Gastroesophageal sphincter (tissue), 4 donors: ENCODE data around the gene SORBS1. TPM values are rescaled to one million over a fixed set of nuclear protein-coding genes. Genes with fewer than 3 reads are reported as not detected.
A peak's percentile ranks its signal among the peaks of the same experiment; 100 is the strongest.

Experiments
- ATAC-seq: fragments of 150-250 bp; one replicate; pipeline ENCODE4 v1.9.1; 2016; ENCODE audit warnings: mild to moderate bottlenecking, moderate library complexity
- H3K27ac ChIP-seq, 4 donors: fragments of 200-600 bp; sonication (generic) in 3 of 4; 1 replicate in 3 of 4; 2 replicates in 1 of 4; pipeline ENCODE4 v1.5.1; 2016 to 2019
- H3K27me3 ChIP-seq: fragments of 200-600 bp; sonication (generic); one replicate; pipeline ENCODE4 v1.5.1; 2019
- H3K36me3 ChIP-seq, 2 donors: fragments of 200-600 bp; sonication (generic); one replicate each; pipeline ENCODE4 v1.5.1; 2019; ENCODE audit warnings: control low read depth in 1 of 2
- H3K4me1 ChIP-seq, 3 donors: fragments of 200-600 bp; sonication (generic); 1 replicate in 2 of 3; 2 replicates in 1 of 3; pipeline ENCODE4 v1.5.1; 2016 to 2019; ENCODE audit warnings: control low read depth in 2 of 3
- H3K4me3 ChIP-seq, 2 donors: fragments of 200-600 bp; sonication (generic); one replicate each; pipeline ENCODE4 v1.5.1; 2019; ENCODE audit warnings: mild to moderate bottlenecking in 1 of 2, moderate library complexity in 1 of 2
- H3K9me3 ChIP-seq, 3 donors: fragments of 200-600 bp; sonication (generic); one replicate each; pipeline ENCODE4 v1.5.1; 2017 to 2019; ENCODE audit warnings: control low read depth in 2 of 3
- CTCF ChIP-seq, 4 experiments: fragments of 200-600 bp in 2 of 4; fragments of 450-650 bp in 2 of 4; sonication (generic) in 1 of 4; IDR thresholded peaks; one replicate each; pipeline ENCODE4 v1.5.1; 2017 to 2019; ENCODE audit warnings: antibody characterized with exemption in 4 of 4, mild to moderate bottlenecking in 2 of 4, moderate library complexity in 2 of 4
- EP300 ChIP-seq: sonication (generic); formaldehyde crosslinking; IDR thresholded peaks from one replicate; pipeline ENCODE4 v1.6.1; 2017; ENCODE audit warnings: antibody characterized with exemption, mild to moderate bottlenecking
- POLR2A ChIP-seq, 2 donors: fragments of 450-650 bp; IDR thresholded peaks; one replicate each; pipeline ENCODE4 v1.6.1; 2017; ENCODE audit warnings: antibody characterized with exemption in 2 of 2, mild to moderate bottlenecking in 2 of 2, moderate library complexity in 1 of 2
- POLR2AphosphoS5 ChIP-seq: sonication (generic); formaldehyde crosslinking; IDR thresholded peaks from one replicate; pipeline ENCODE4 v1.6.1; 2017; ENCODE audit warnings: antibody characterized with exemption
- WGBS, 2 donors: methylation state at CpG; one replicate each; pipeline ENCODE4 v1.1.5; 2018; ENCODE audit warnings: low coverage in 1 of 2; 5-methylcytosine and 5-hydroxymethylcytosine counted together
- total RNA-seq, 4 donors: library from RNA; depleted of rRNA; stranded (reverse); fragments of >200 nt; gene quantifications; one replicate each; pipeline ENCODE4 v1.1.0, GENCODE V29; 2016

Gene SORBS1
- total RNA-seq, 4 donors from 2014 or later: 1,866 to 2,220 (median 1,948) TPM

- Histone ChIP-seq H3K4me1 (peaks cover 25 to 100% (median 46%) of the 10 kb centered on the region in 3 donors), H3K4me3 (no peak overlapping the region), H3K27me3 (no peaks in the 10 kb centered on the region), H3K36me3 (peaks cover 3 to 78% of the 10 kb centered on the region in 2 donors), H3K27ac (peak overlapping the region; percentile 54 to 97 (median 81)), H3K9me3 (no peaks in the 10 kb centered on the region)
- TF ChIP-seq POLR2AphosphoS5 (no peak), POLR2A (IDR thresholded peaks at IDR 0.05) (no peak), CTCF (IDR thresholded peaks at IDR 0.05) (no peak), EP300 (no peak)
- ATAC-seq: no peak
- WGBS, 2 donors: 20 to 71% methylated on average over 1 to 3 of the region's 7 CpGs
Observed at GRCh38 chr10:95404462-95404858, 156.7 kb downstream of the SORBS1 start.

GRCh38 chr10:95403700-95404461 is 157.3 kb downstream of the SORBS1 start:
- Histone ChIP-seq H3K9me3 (no peaks in the 10 kb centered on the region), H3K27ac (peak overlapping the region; percentile 54 to 97 (median 81)), H3K4me1 (peaks cover 24 to 100% (median 41%) of the 10 kb centered on the region in 3 donors), H3K27me3 (no peaks in the 10 kb centered on the region), H3K4me3 (no peak overlapping the region), H3K36me3 (peaks cover 3 to 83% of the 10 kb centered on the region in 2 donors)
- TF ChIP-seq POLR2A (IDR thresholded peaks at IDR 0.05) (no peak), CTCF (IDR thresholded peaks at IDR 0.05) (no peak), POLR2AphosphoS5 (no peak), EP300 (no peak)
- ATAC-seq: no peak
- 73 to 84% methylated on average over 4 to 8 of the region's 8 CpGs for WGBS, 2 donors

GRCh38 chr10:95401704-95402469 is 159.3 kb downstream of the SORBS1 start:
- 17 to 38% methylated on average over 1 of the region's 1 CpG for WGBS, 2 donors
- ATAC-seq: no peak
- Histone ChIP-seq H3K36me3 (peaks cover 5 to 95% of the 10 kb centered on the region in 2 donors), H3K27me3 (no peaks in the 10 kb centered on the region), H3K4me3 (no peak overlapping the region), H3K27ac (peak overlapping the region in 3 of 4 donors; percentile 59 to 97 (median 84)), H3K4me1 (peaks cover 14 to 100% (median 29%) of the 10 kb centered on the region in 3 donors), H3K9me3 (no peaks in the 10 kb centered on the region)
- TF ChIP-seq EP300: no peak
- TF ChIP-seq POLR2A (IDR thresholded peaks at IDR 0.05): no peak
- TF ChIP-seq POLR2AphosphoS5: peak; percentile 59

GRCh38 chr10:95400787-95401186 is 160.4 kb downstream of the SORBS1 start:
- TF ChIP-seq POLR2A (IDR thresholded peaks at IDR 0.05): no peak
- no peak for TF ChIP-seq CTCF (IDR thresholded peaks at IDR 0.05)
- TF ChIP-seq POLR2AphosphoS5: peak; percentile 69
- TF ChIP-seq EP300: no peak
- Histone ChIP-seq H3K9me3 (no peaks in the 10 kb centered on the region), H3K27me3 (no peaks in the 10 kb centered on the region), H3K4me3 (no peak overlapping the region), H3K4me1 (peaks cover 5 to 100% (median 18%) of the 10 kb centered on the region in 3 donors), H3K27ac (peak overlapping the region; percentile 21 to 97 (median 76)), H3K36me3 (peaks cover 5 to 97% of the 10 kb centered on the region in 2 donors)
- ATAC-seq: no peak
- 56 to 100% methylated on average over 1 to 2 of the region's 2 CpGs for WGBS, 2 donors

- no peaks in the 10 kb centered on the region for H3K27me3 ChIP-seq
- no peak for TF ChIP-seq CTCF (IDR thresholded peaks at IDR 0.05)
- peak; percentile 89 for TF ChIP-seq POLR2AphosphoS5
- no peak for TF ChIP-seq EP300
- no peak for TF ChIP-seq POLR2A (IDR thresholded peaks at IDR 0.05)
- ATAC-seq: peak; percentile 45
- H3K4me1 ChIP-seq: peaks cover 2 to 100% (median 22%) of the 10 kb centered on the region in 3 donors
- H3K4me3 ChIP-seq: no peak overlapping the region
- H3K36me3 ChIP-seq: peaks cover 5 to 97% of the 10 kb centered on the region in 2 donors
- 18 to 37% methylated on average over 3 to 5 of the region's 5 CpGs for WGBS, 2 donors
- H3K27ac ChIP-seq: peak overlapping the region; percentile 57 to 97 (median 82)
- no peaks in the 10 kb centered on the region for H3K9me3 ChIP-seq
Observed at GRCh38 chr10:95399183-95399582, 162.0 kb downstream of the SORBS1 start.
